SK-N-SH (cell line): Measurements from ENCODE around the gene ZBED5. TPM values are rescaled to one million over a fixed set of nuclear protein-coding genes. Genes with fewer than 3 reads are reported as not detected.

ENCODE experiments used
- CTCF ChIA-PET: fragments of 300-600, 350-600 bp; formaldehyde crosslinking; extraction: SDS; loops from one replicate; lab custom pipeline; 2021; lab: Yijun Ruan, JAX
- POLR2A ChIA-PET: fragments of 350-600 bp; sonication (Branson Sonifier 250); formaldehyde crosslinking; extraction: SDS; loops from one replicate; lab custom pipeline; 2020; ENCODE audit warnings: antibody characterized with exemption, inconsistent platforms; lab: Yijun Ruan, JAX
- DNase-seq: peaks from one replicate; pipeline ENCODE4 v3.0.0; 2012
- H2AFZ ChIP-seq: fragments of 200-600 bp; sonication (generic); 2 replicates; pipeline ENCODE4 v1.8.1; 2016; ENCODE audit warnings: antibody characterized with exemption, mild to moderate bottlenecking, low read depth
- H3F3A ChIP-seq: fragments of 200-600 bp; sonication (generic); replicated peaks from 2 replicates; pipeline ENCODE3; 2016; ENCODE audit warnings: antibody characterized with exemption, mild to moderate bottlenecking; ENCODE audit not compliant: insufficient read depth
- H3K27ac ChIP-seq, 2 experiments: fragments of 200-500 bp in 1 of 2; fragments of 200-600 bp in 1 of 2; sonication (Bioruptor generic) in 1 of 2; sonication (generic), shearing (Covaris generic) in 1 of 2; 2 replicates each; pipeline versions ENCODE4 v1.5.1 to v1.6.1; 2014 to 2016; ENCODE audit warnings: low read depth in 2 of 2, inconsistent platforms in 1 of 2, low read length in 1 of 2, mild to moderate bottlenecking in 1 of 2, mixed read lengths in 1 of 2
- H3K27me3 ChIP-seq: fragments of 200-600 bp; sonication (generic), shearing (Covaris generic); 2 replicates; pipeline ENCODE4 v1.6.1; 2016; ENCODE audit warnings: mixed run types; ENCODE audit not compliant: insufficient read depth
- H3K36me3 ChIP-seq, 2 experiments: fragments of 200-500 bp in 1 of 2; fragments of 200-600 bp in 1 of 2; sonication (Bioruptor generic) in 1 of 2; sonication (generic) in 1 of 2; replicated peaks in 1 of 2; 2 replicates each; pipeline versions ENCODE3 to v1.5.1; 2014 to 2016; ENCODE audit warnings: low read length in 1 of 2, mild to moderate bottlenecking in 1 of 2; ENCODE audit not compliant: insufficient read depth in 2 of 2, control insufficient read depth in 1 of 2
- H3K4me1 ChIP-seq, 2 experiments: fragments of 200-500 bp in 1 of 2; fragments of 200-600 bp in 1 of 2; sonication (Bioruptor generic) in 1 of 2; sonication (generic), shearing (Covaris generic) in 1 of 2; 2 replicates each; pipeline versions ENCODE4 v1.5.1 to v1.6.1; 2014 to 2016; ENCODE audit warnings: low read depth in 1 of 2, low read length in 1 of 2, mixed run types in 1 of 2; ENCODE audit not compliant: insufficient read depth in 2 of 2, control insufficient read depth in 1 of 2
- H3K4me2 ChIP-seq: fragments of 200-600 bp; sonication (generic), shearing (Covaris generic); 2 replicates; pipeline ENCODE4 v1.6.1; 2017; ENCODE audit warnings: mixed run types
- H3K4me3 ChIP-seq, 2 experiments: fragments of 200-500 bp in 1 of 2; fragments of 200-600 bp in 1 of 2; sonication (Bioruptor generic) in 1 of 2; sonication (generic), shearing (Covaris generic) in 1 of 2; 2 replicates each; pipeline versions ENCODE4 v1.5.1 to v1.8.1; 2014 to 2016; ENCODE audit warnings: low read depth in 2 of 2, inconsistent platforms in 1 of 2, low read length in 1 of 2, mild to moderate bottlenecking in 1 of 2, mixed read lengths in 1 of 2, moderate library complexity in 1 of 2
- H3K79me2 ChIP-seq: fragments of 200-600 bp; sonication (generic); 2 replicates; pipeline ENCODE4 v1.8.1; 2017; ENCODE audit warnings: mild to moderate bottlenecking; ENCODE audit not compliant: insufficient read depth
- H3K9ac ChIP-seq: fragments of 200-600 bp; sonication (generic); 2 replicates; pipeline ENCODE4 v1.6.1; 2017; ENCODE audit warnings: mixed run types
- H3K9me2 ChIP-seq: fragments of 200-600 bp; sonication (generic); 2 replicates; pipeline ENCODE4 v1.6.1; 2017; ENCODE audit warnings: mixed run types
- H3K9me3 ChIP-seq: fragments of 200-600 bp; sonication (generic); 2 replicates; pipeline ENCODE4 v1.6.1; 2017; ENCODE audit warnings: mixed run types, mild to moderate bottlenecking, moderate library complexity
- H4K20me1 ChIP-seq: fragments of 200-600 bp; sonication (generic); 2 replicates; pipeline ENCODE4 v1.6.1; 2017; ENCODE audit warnings: mild to moderate bottlenecking, mixed run types; ENCODE audit not compliant: insufficient read depth
- EP300 ChIP-seq, 2 experiments: IDR thresholded peaks; 2 replicates each; pipeline versions ENCODE4 v1.4.0 to v1.6.1; 2012; ENCODE audit warnings: borderline replicate concordance in 1 of 2, low read depth in 1 of 2, low read length in 1 of 2
- EZH2phosphoT487 ChIP-seq: fragments of 200-600 bp; sonication (generic); IDR thresholded peaks from 2 replicates; pipeline ENCODE4 v1.6.1; 2017; ENCODE audit warnings: low read depth, mixed run types, mild to moderate bottlenecking, antibody characterized with exemption, moderate library complexity, borderline replicate concordance
- FOXJ3 ChIP-seq: sonication (generic); formaldehyde crosslinking; IDR thresholded peaks from 2 replicates; pipeline ENCODE4 v1.5.1; 2020; ENCODE audit warnings: mild to moderate bottlenecking, missing genetic modification reagents
- POLR2AphosphoS5 ChIP-seq: IDR thresholded peaks from 2 replicates; pipeline ENCODE4 v1.6.1; 2012; ENCODE audit warnings: low read depth, low read length
- RAD21 ChIP-seq: IDR thresholded peaks from 2 replicates; pipeline ENCODE4 v1.6.1; 2012; ENCODE audit warnings: mild to moderate bottlenecking, low read length
- RFX5 ChIP-seq: IDR thresholded peaks from 2 replicates; pipeline ENCODE4 v1.6.1; 2012; ENCODE audit warnings: mild to moderate bottlenecking, improper control_type of control experiment, low read length
- SIN3A ChIP-seq: IDR thresholded peaks from 2 replicates; pipeline ENCODE4 v1.6.1; 2012; ENCODE audit warnings: low read depth, mild to moderate bottlenecking, low read length, moderate library complexity, borderline replicate concordance
- SMC3 ChIP-seq: IDR thresholded peaks from 2 replicates; pipeline ENCODE4 v1.6.1; 2012; ENCODE audit warnings: low read depth, low read length, improper control_type of control experiment
- WGBS: methylation state at CpG from one replicate; pipeline ENCODE4 v1.1.6; 2017; ENCODE audit warnings: low lambda C conversion rate; 5-methylcytosine and 5-hydroxymethylcytosine counted together
- polyA plus RNA-seq, 3 experiments: library from polyadenylated mRNA; depleted of rRNA; stranded (reverse); fragments of >200 nt; gene quantifications; 2 replicates each; pipeline ENCODE4 v1.2.3, GENCODE V29; 2012
- TF ChIP-seq, protein P1 (sequence below): fragments of 150-350 bp; IDR thresholded peaks from 2 replicates; pipeline ENCODE4 v1.6.1; 2017; ENCODE audit warnings: antibody characterized with exemption, low read length, low read depth, borderline replicate concordance
- TF ChIP-seq, protein P2 (sequence below): fragments of 200-600 bp; sonication (generic); IDR thresholded peaks from 2 replicates; pipeline ENCODE4 v1.6.1; 2017; ENCODE audit warnings: antibody characterized with exemption, mild to moderate bottlenecking, moderate library complexity
- TF ChIP-seq, protein P3 (sequence below): IDR thresholded peaks from 2 replicates; pipeline ENCODE4 v1.4.0; 2012; ENCODE audit warnings: low read depth, borderline replicate concordance
- TF ChIP-seq, protein P4 (sequence below): IDR thresholded peaks from 2 replicates; pipeline ENCODE4 v1.6.1; 2012; ENCODE audit warnings: mild to moderate bottlenecking, low read depth, low read length, moderate library complexity

Gene ZBED5
- polyA plus RNA-seq, 1 of the 3 experiments (the other 2 are of a cell fraction): 23.5 TPM

DNA sequence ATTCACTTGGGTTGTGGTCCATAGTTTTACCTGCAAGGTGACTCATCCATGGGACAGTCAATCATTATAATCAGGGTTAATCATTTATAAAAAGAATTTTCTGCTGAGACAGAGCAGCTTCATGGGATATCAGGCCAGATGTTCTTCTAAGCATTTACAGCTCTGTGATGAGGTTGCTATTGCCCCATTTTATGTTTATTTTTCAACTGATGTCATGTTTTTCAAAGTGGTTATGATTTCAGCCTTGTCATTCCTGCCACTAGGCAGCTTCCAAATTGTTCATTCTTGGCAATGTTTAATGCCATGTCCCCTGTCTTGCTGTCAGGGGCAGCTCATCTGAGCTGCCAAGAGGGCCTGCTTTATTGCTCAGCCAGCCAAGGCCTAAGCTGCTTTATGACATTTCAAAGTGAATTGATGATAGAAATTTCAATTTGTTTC, 35.9 kb upstream of the ZBED5 start:
- H4K20me1 ChIP-seq: no peaks in the 10 kb centered on the region
- H2AFZ ChIP-seq: no peak overlapping the region
- H3K4me3 ChIP-seq: no peak overlapping the region
- DNase-seq: no peak
- no peaks in the 10 kb centered on the region for H3K9me3 ChIP-seq
- H3K27ac ChIP-seq: no peak overlapping the region
- peaks cover 6% of the 10 kb centered on the region for H3F3A ChIP-seq
- CTCF ChIA-PET: interaction anchor here (0.8 to 1.4 kb wide), 2 partner anchors 102 to 123 kb away, joined by 3 to 4 read pairs; no protein-coding TSS in a partner anchor
- no peaks in the 10 kb centered on the region for H3K36me3 ChIP-seq
- H3K4me2 ChIP-seq: no peak overlapping the region
- H3K9ac ChIP-seq: no peak overlapping the region
- no peaks in the 10 kb centered on the region for H3K79me2 ChIP-seq
- H3K4me1 ChIP-seq: peaks cover 1 to 9% of the 10 kb centered on the region in 2 experiments; a peak in 3 of 4 replicates
- no peaks in the 10 kb centered on the region for H3K9me2 ChIP-seq
- TF ChIP-seq, protein P1, sequence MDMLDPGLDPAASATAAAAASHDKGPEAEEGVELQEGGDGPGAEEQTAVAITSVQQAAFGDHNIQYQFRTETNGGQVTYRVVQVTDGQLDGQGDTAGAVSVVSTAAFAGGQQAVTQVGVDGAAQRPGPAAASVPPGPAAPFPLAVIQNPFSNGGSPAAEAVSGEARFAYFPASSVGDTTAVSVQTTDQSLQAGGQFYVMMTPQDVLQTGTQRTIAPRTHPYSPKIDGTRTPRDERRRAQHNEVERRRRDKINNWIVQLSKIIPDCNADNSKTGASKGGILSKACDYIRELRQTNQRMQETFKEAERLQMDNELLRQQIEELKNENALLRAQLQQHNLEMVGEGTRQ: no peak
- TF ChIP-seq EZH2phosphoT487: no peak
- TF ChIP-seq, protein P2, sequence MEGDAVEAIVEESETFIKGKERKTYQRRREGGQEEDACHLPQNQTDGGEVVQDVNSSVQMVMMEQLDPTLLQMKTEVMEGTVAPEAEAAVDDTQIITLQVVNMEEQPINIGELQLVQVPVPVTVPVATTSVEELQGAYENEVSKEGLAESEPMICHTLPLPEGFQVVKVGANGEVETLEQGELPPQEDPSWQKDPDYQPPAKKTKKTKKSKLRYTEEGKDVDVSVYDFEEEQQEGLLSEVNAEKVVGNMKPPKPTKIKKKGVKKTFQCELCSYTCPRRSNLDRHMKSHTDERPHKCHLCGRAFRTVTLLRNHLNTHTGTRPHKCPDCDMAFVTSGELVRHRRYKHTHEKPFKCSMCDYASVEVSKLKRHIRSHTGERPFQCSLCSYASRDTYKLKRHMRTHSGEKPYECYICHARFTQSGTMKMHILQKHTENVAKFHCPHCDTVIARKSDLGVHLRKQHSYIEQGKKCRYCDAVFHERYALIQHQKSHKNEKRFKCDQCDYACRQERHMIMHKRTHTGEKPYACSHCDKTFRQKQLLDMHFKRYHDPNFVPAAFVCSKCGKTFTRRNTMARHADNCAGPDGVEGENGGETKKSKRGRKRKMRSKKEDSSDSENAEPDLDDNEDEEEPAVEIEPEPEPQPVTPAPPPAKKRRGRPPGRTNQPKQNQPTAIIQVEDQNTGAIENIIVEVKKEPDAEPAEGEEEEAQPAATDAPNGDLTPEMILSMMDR: 0 out of 2 replicates have a peak, but pooled peaks have one; percentile 18
- POLR2A ChIA-PET: no interaction called here
- no peaks in the 10 kb centered on the region for H3K27me3 ChIP-seq

DNA sequence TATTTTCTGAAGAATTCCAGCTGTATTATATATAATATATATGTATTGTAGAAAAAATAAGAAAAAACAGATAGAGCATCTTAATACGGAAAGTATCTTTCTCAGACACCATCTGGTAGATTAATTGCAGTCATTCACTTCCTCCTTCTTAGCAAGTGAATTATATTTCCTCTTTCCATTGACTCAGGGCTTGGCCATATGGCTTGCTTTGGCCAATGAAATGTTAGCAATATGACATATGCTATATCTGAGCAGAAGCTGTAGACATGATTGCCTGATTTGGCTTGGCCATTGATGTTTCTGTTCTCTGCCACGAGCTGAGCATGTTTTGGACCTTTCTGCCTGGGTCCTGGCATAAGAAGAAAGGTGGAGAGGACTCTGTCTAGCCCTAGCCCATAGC, 34.4 kb upstream of the ZBED5 start:
- no peak for DNase-seq
- POLR2A ChIA-PET: interaction anchor here (0.6 kb wide), 1 partner anchor 103 kb away, joined by 3 read pairs; no protein-coding TSS in a partner anchor
- Histone ChIP-seq H4K20me1 (no peaks in the 10 kb centered on the region), H3K9me3 (no peaks in the 10 kb centered on the region), H3F3A (no peaks in the 10 kb centered on the region), H3K4me3 (no peak overlapping the region), H3K27ac (no peak overlapping the region), H3K27me3 (no peaks in the 10 kb centered on the region), H3K9ac (no peak overlapping the region), H3K4me1 (no peaks in the 10 kb centered on the region), H3K79me2 (no peaks in the 10 kb centered on the region), H3K9me2 (no peaks in the 10 kb centered on the region), H2AFZ (no peak overlapping the region), H3K36me3 (no peaks in the 10 kb centered on the region), H3K4me2 (no peak overlapping the region)
- TF ChIP-seq, protein P3, sequence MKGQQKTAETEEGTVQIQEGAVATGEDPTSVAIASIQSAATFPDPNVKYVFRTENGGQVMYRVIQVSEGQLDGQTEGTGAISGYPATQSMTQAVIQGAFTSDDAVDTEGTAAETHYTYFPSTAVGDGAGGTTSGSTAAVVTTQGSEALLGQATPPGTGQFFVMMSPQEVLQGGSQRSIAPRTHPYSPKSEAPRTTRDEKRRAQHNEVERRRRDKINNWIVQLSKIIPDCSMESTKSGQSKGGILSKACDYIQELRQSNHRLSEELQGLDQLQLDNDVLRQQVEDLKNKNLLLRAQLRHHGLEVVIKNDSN: no peak
- TF ChIP-seq SIN3A: no peak
- TF ChIP-seq RAD21: no peak
- TF ChIP-seq EP300 (IDR thresholded peaks at IDR 0.05; ENCODE audit: borderline replicate concordance in 1 of 2, low read depth in 1 of 2, low read length in 1 of 2): no peak
- TF ChIP-seq FOXJ3 (CRISPR knock-in tag): no peak
- TF ChIP-seq RFX5: no peak
- no peak for TF ChIP-seq SMC3
- no peak for TF ChIP-seq POLR2AphosphoS5
- TF ChIP-seq, protein P4, sequence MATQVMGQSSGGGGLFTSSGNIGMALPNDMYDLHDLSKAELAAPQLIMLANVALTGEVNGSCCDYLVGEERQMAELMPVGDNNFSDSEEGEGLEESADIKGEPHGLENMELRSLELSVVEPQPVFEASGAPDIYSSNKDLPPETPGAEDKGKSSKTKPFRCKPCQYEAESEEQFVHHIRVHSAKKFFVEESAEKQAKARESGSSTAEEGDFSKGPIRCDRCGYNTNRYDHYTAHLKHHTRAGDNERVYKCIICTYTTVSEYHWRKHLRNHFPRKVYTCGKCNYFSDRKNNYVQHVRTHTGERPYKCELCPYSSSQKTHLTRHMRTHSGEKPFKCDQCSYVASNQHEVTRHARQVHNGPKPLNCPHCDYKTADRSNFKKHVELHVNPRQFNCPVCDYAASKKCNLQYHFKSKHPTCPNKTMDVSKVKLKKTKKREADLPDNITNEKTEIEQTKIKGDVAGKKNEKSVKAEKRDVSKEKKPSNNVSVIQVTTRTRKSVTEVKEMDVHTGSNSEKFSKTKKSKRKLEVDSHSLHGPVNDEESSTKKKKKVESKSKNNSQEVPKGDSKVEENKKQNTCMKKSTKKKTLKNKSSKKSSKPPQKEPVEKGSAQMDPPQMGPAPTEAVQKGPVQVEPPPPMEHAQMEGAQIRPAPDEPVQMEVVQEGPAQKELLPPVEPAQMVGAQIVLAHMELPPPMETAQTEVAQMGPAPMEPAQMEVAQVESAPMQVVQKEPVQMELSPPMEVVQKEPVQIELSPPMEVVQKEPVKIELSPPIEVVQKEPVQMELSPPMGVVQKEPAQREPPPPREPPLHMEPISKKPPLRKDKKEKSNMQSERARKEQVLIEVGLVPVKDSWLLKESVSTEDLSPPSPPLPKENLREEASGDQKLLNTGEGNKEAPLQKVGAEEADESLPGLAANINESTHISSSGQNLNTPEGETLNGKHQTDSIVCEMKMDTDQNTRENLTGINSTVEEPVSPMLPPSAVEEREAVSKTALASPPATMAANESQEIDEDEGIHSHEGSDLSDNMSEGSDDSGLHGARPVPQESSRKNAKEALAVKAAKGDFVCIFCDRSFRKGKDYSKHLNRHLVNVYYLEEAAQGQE: no peak
- WGBS: 63% methylated on average over 2 of the region's 2 CpGs
- CTCF ChIA-PET: interaction anchor here (0.7 to 1.4 kb wide), 3 partner anchors 10 to 15 kb away, joined by 3 read pairs; no protein-coding TSS in a partner anchor
